Thyroid gland (tissue), 4 donors: Measurements from ENCODE around the gene NHLH2. TPM values are rescaled to one million over a fixed set of nuclear protein-coding genes. Genes with fewer than 3 reads are reported as not detected.

Experiments
- DNase-seq, 2 donors: peaks; one replicate each; pipeline ENCODE4 v3.0.0-alpha.2; 2019
- H3K27ac ChIP-seq, 3 donors: fragments of 200-600 bp; sonication (generic); 1 replicate in 2 of 3; 2 replicates in 1 of 3; pipeline ENCODE4 v1.5.1; 2016 to 2019; ENCODE audit warnings: mild to moderate bottlenecking in 1 of 3, moderate library complexity in 1 of 3
- H3K27me3 ChIP-seq: fragments of 200-600 bp; sonication (generic); one replicate; pipeline ENCODE4 v1.5.1; 2019
- H3K36me3 ChIP-seq, 2 donors: fragments of 200-600 bp; sonication (generic); one replicate each; pipeline ENCODE4 v1.5.1; 2016 to 2019
- H3K4me1 ChIP-seq, 2 donors: fragments of 200-600 bp; sonication (generic); one replicate each; pipeline ENCODE4 v1.5.1; 2017 to 2019
- H3K4me3 ChIP-seq, 3 donors: fragments of 200-600 bp; sonication (generic); replicated peaks in 1 of 3; 1 replicate in 2 of 3; 2 replicates in 1 of 3; pipeline ENCODE4 v1.5.1; 2016; ENCODE audit warnings: mild to moderate bottlenecking in 1 of 3
- H3K9me3 ChIP-seq: fragments of 200-600 bp; sonication (generic); one replicate; pipeline ENCODE4 v1.5.1; 2017
- CTCF ChIP-seq, 6 experiments: fragments of 200-600 bp in 3 of 6; fragments of 450-650 bp in 3 of 6; sonication (generic) in 3 of 6; IDR thresholded peaks; one replicate each; pipeline ENCODE4 v1.5.1; 2016 to 2019; ENCODE audit warnings: antibody characterized with exemption in 6 of 6, mild to moderate bottlenecking in 2 of 6, inconsistent platforms in 1 of 6, moderate library complexity in 1 of 6
- POLR2A ChIP-seq, 2 donors: fragments of 450-650 bp; IDR thresholded peaks; one replicate each; pipeline ENCODE4 v1.6.1; 2017; ENCODE audit warnings: antibody characterized with exemption in 2 of 2, mild to moderate bottlenecking in 2 of 2, moderate library complexity in 1 of 2
- WGBS, 2 donors: methylation state at CpG; one replicate each; pipeline ENCODE4 v1.1.5; 2017; 5-methylcytosine and 5-hydroxymethylcytosine counted together
- intact Hi-C: fragments of 100-400 bp; cut with DNase I; formaldehyde crosslinking; loops from one replicate; pipeline ENCODE4 v1.15.1; 2023
- total RNA-seq, 4 donors: library from RNA; depleted of rRNA; stranded (reverse); fragments of >200 nt; gene quantifications; one replicate each; pipeline ENCODE4 v1.2.3, GENCODE V29; 2016

NHLH2 gene
- total RNA-seq, 4 donors from 2014 or later, result not detected

GRCh38 chr1:115813727-115814126 lies 27.2 kb downstream of the NHLH2 start:
- Histone ChIP-seq H3K27ac (no peak overlapping the region), H3K4me1 (no peaks in the 10 kb centered on the region), H3K4me3 (no peak overlapping the region), H3K9me3 (no peaks in the 10 kb centered on the region), H3K36me3 (no peaks in the 10 kb centered on the region), H3K27me3 (no peaks in the 10 kb centered on the region)
- DNase-seq, result no peak
- TF ChIP-seq POLR2A (IDR thresholded peaks at IDR 0.05) (no peak), CTCF (IDR thresholded peaks at IDR 0.05) (no peak)
- WGBS, 2 donors, result 95 to 98% methylated on average over 1 of the region's 1 CpG
- intact Hi-C loops, result no loop called here

GRCh38 chr1:115811140-115811828 lies 29.6 kb downstream of the NHLH2 start:
- Histone ChIP-seq H3K4me1 (no peaks in the 10 kb centered on the region), H3K36me3 (no peaks in the 10 kb centered on the region), H3K27me3 (no peaks in the 10 kb centered on the region), H3K27ac (no peak overlapping the region), H3K4me3 (no peak overlapping the region), H3K9me3 (no peaks in the 10 kb centered on the region)
- 74 to 90% methylated on average over 3 of the region's 3 CpGs for WGBS, 2 donors
- DNase-seq, result peak; percentile 1 to 6
- intact Hi-C loops, result no loop called here
- TF ChIP-seq POLR2A (IDR thresholded peaks at IDR 0.05) (no peak), CTCF (IDR thresholded peaks at IDR 0.05) (no peak)

GRCh38 chr1:115810609-115811008 lies 30.3 kb downstream of the NHLH2 start:
- WGBS, 2 donors, result 65 to 71% methylated on average over 2 of the region's 2 CpGs
- TF ChIP-seq POLR2A (IDR thresholded peaks at IDR 0.05), result no peak
- TF ChIP-seq CTCF (IDR thresholded peaks at IDR 0.05), result no peak
- Histone ChIP-seq H3K36me3 (no peaks in the 10 kb centered on the region), H3K4me1 (no peaks in the 10 kb centered on the region), H3K9me3 (no peaks in the 10 kb centered on the region), H3K27me3 (no peaks in the 10 kb centered on the region), H3K4me3 (no peak overlapping the region), H3K27ac (no peak overlapping the region)
- intact Hi-C loops, result no loop called here
- DNase-seq, result peak; percentile 15 to 29

- DNase-seq, result no peak
- 80 to 82% methylated on average over 2 of the region's 2 CpGs for WGBS, 2 donors
- TF ChIP-seq POLR2A (IDR thresholded peaks at IDR 0.05), result no peak
- TF ChIP-seq CTCF (IDR thresholded peaks at IDR 0.05), result no peak
- Histone ChIP-seq H3K9me3 (no peaks in the 10 kb centered on the region), H3K4me3 (no peak overlapping the region), H3K36me3 (no peaks in the 10 kb centered on the region), H3K27me3 (no peaks in the 10 kb centered on the region), H3K27ac (no peak overlapping the region), H3K4me1 (no peaks in the 10 kb centered on the region)
- intact Hi-C loops, result loop anchor here (5.0 kb wide), 1 partner anchor 172 kb away; no protein-coding TSS in a partner anchor
Measured at GRCh38 chr1:115809847-115810246, 31.1 kb downstream of the NHLH2 start.

GRCh38 chr1:115809076-115809475 lies 31.9 kb downstream of the NHLH2 start:
- H3K4me3 ChIP-seq, result no peak overlapping the region
- H3K4me1 ChIP-seq, result no peaks in the 10 kb centered on the region
- no peak overlapping the region for H3K27ac ChIP-seq
- intact Hi-C loops, result loop anchor here (5.0 kb wide), 1 partner anchor 173 kb away; no protein-coding TSS in a partner anchor
- DNase-seq, result no peak
- no peaks in the 10 kb centered on the region for H3K9me3 ChIP-seq
- H3K27me3 ChIP-seq, result no peaks in the 10 kb centered on the region
- no peaks in the 10 kb centered on the region for H3K36me3 ChIP-seq
- TF ChIP-seq POLR2A (IDR thresholded peaks at IDR 0.05) (no peak), CTCF (IDR thresholded peaks at IDR 0.05) (no peak)
